ENCODE data around the gene ADM5. TPM values are rescaled to one million over a fixed set of nuclear protein-coding genes. Genes with fewer than 3 reads are reported as not detected.
A peak's percentile ranks its signal among the peaks of the same experiment; 100 is the strongest.

The ADM5 gene
- total and polyA plus RNA-seq, 12 donors = 0.16 to 1.6 (median 0.48) TPM

DNA sequence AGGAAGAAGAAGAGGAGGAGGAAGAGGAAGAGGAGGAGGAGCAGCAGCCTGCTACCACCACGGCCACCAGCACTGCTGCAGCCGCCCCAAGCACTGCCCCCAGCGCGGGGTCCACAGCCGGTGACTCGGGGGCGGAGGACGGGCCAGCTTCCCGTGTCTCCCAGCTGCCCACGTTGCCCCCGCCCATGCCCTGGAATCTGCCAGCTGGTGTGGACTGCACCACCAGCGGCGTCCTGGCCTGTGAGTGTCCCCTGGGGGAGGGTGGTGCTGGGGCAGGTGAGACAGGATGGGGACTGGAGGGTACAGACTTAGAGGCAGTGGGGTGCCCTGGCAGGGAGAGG lies 36.0 kb upstream of the ADM5 start:
- H3K4me3 ChIP-seq = no peak overlapping the region
- TF ChIP-seq, protein P1, sequence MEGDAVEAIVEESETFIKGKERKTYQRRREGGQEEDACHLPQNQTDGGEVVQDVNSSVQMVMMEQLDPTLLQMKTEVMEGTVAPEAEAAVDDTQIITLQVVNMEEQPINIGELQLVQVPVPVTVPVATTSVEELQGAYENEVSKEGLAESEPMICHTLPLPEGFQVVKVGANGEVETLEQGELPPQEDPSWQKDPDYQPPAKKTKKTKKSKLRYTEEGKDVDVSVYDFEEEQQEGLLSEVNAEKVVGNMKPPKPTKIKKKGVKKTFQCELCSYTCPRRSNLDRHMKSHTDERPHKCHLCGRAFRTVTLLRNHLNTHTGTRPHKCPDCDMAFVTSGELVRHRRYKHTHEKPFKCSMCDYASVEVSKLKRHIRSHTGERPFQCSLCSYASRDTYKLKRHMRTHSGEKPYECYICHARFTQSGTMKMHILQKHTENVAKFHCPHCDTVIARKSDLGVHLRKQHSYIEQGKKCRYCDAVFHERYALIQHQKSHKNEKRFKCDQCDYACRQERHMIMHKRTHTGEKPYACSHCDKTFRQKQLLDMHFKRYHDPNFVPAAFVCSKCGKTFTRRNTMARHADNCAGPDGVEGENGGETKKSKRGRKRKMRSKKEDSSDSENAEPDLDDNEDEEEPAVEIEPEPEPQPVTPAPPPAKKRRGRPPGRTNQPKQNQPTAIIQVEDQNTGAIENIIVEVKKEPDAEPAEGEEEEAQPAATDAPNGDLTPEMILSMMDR (IDR thresholded peaks at IDR 0.05) = no peak
- H3K4me1 ChIP-seq = peaks cover 0 to 3% (median 0%) of the 10 kb centered on the region in 9 donors
- no peaks in the 10 kb centered on the region for H3K9me3 ChIP-seq
- no peaks in the 10 kb centered on the region for H3K27me3 ChIP-seq
- no peak overlapping the region for H3K27ac ChIP-seq
- WGBS, 2 donors = 90% methylated on average over 12 to 13 of the region's 13 CpGs
- peaks cover 0 to 93% (median 68%) of the 10 kb centered on the region in 9 donors for H3K36me3 ChIP-seq
- ATAC-seq (peak in 1 of 8 donors; percentile 4), DNase-seq (no peak)
- intact Hi-C loops (cut with DNase I) = no loop called here

DNA sequence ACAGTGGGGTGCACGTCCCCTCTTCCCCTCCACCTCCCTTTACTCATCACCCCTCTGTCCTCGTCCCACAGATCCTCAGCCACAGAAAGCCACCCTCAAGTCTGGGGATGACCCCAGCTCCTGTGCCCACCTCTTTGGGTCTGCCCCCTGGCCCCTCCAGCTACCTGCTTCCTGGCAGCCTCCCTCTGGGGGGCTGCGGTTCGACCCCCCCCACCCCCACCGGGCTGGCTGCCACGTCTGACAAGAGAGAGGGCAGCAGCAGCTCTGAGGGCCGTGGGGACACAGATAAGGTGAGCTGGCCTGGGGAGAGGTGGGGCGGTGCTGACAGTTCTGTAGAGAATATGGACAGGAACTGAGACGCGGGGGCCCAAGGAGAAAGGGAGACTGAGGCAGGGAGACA lies 34.8 kb upstream of the ADM5 start:
- DNase-seq (no peak), ATAC-seq (no peak)
- Histone ChIP-seq H3K9me3 (no peaks in the 10 kb centered on the region), H3K36me3 (peaks cover 8 to 93% (median 73%) of the 10 kb centered on the region in 9 donors), H3K4me1 (peaks cover 0 to 3% (median 0%) of the 10 kb centered on the region in 9 donors), H3K27ac (no peak overlapping the region), H3K4me3 (no peak overlapping the region), H3K27me3 (no peaks in the 10 kb centered on the region)
- TF ChIP-seq, protein P1 (IDR thresholded peaks at IDR 0.05) = no peak
- WGBS, 2 donors = 73 to 76% methylated on average over 10 of the region's 10 CpGs
- intact Hi-C loops (cut with DNase I) = no loop called here

DNA sequence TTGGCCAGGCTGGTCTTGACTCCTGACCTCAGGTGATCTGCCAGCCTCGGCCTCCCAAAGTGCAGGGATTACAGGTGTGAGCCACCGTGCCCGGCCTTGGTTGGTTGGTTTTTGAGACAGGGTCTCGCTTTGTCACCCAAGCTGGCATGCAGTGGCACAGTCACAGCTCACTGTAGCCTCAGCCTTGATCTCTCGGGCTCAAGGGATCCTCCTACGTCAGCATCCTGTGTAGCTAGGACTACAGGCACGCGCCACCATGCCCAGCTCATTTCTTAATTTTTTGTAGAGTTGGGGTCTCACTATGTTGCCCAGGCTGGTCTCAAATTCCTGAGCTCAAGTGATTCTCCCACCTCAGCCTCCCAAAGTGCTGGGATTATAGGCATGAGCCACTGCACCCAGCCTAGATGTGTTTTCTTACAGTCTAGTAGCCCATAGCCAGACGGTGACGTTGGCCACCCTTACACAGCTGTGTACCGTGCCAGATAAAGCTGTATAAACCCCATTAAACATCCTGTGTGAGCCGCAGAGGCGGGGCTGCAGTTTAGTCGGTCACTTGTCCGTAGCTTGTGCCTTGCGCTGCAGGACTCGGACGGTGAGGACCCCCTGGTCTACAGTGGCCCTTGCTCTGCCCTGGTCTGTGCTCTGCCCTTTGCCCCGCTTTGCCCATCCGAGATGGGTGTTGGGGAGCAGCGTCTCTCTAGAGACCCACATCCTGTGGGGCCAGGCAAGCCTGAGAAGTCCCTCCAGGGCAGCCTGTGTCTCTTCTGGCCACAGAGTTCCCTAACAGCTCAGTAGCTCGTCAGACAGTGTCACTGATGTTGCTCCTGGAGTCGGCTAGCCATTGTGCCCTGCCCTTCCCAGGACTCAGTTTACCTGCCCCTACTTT lies 33.6 kb upstream of the ADM5 start:
- Histone ChIP-seq H3K4me3 (no peak overlapping the region), H3K36me3 (peaks cover 8 to 94% (median 73%) of the 10 kb centered on the region in 9 donors), H3K4me1 (no peaks in the 10 kb centered on the region), H3K9me3 (no peaks in the 10 kb centered on the region), H3K27ac (no peak overlapping the region), H3K27me3 (no peaks in the 10 kb centered on the region)
- WGBS, 2 donors = 91% methylated on average over 23 of the region's 23 CpGs
- intact Hi-C loops (cut with DNase I) = no loop called here
- ATAC-seq (no peak), DNase-seq (no peak)
- TF ChIP-seq, protein P1 (IDR thresholded peaks at IDR 0.05) = no peak

DNA sequence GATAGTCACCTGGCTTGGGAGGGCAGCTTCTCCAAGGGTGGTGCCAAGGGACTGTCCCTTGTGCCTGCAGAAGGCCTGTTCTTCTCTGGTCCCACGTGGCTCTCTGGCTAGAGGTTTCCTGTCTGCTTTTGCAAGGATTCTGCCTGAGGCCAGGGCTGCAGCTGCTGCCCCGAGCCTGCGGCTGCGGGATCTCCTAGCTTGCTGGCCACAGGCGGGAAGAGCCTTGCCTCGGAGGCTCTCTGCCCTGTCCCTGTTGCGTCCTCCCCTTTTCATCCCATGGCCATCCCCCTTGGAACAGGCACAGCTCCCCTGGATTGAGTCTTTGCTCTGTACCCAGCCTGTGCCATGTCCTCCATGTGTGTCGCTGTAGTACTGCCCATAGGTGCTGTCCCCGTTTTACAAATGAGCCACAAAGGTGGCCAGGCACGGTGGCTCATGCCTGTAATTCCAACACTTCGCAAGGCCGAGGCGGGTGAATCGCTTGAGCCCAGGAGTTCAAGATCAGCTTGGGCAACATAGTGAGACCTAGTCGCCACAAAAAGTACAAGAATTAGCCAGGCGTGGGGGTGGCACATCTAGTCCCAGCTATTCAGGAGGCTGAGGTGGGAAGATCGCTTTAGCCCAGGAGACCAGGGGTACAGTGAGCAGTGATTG lies 32.8 kb upstream of the ADM5 start:
- WGBS, 2 donors = 89 to 93% methylated on average over 17 of the region's 17 CpGs
- ATAC-seq = no peak
- H3K27me3 ChIP-seq = no peaks in the 10 kb centered on the region
- no peak overlapping the region for H3K4me3 ChIP-seq
- intact Hi-C loops (cut with DNase I) = no loop called here
- H3K27ac ChIP-seq = no peak overlapping the region
- peaks cover 8 to 96% (median 70%) of the 10 kb centered on the region in 9 donors for H3K36me3 ChIP-seq
- H3K4me1 ChIP-seq = no peaks in the 10 kb centered on the region
- DNase-seq = no peak
- no peaks in the 10 kb centered on the region for H3K9me3 ChIP-seq
- TF ChIP-seq, protein P1 (IDR thresholded peaks at IDR 0.05) = no peak

All from heart right ventricle (tissue), 16 donors.